Epithelial cell of prostate (primary cell): ENCODE data around the gene CREB1.
"Not testable (repeated sequence)": the region's sequence is repeated elsewhere in the genome, so short reads cannot be mapped to it uniquely, and the experiment has no call there.

Experiments
- DNase-seq: peaks from one replicate; pipeline ENCODE4 v3.0.0-alpha.2; 2011; ENCODE audit warnings: low read depth, low spot score
- H3K27ac ChIP-seq: fragments of 450-650 bp; 2 replicates; pipeline ENCODE4 v1.5.1; 2017; ENCODE audit warnings: mild to moderate bottlenecking

The CREB1 gene

DNA sequence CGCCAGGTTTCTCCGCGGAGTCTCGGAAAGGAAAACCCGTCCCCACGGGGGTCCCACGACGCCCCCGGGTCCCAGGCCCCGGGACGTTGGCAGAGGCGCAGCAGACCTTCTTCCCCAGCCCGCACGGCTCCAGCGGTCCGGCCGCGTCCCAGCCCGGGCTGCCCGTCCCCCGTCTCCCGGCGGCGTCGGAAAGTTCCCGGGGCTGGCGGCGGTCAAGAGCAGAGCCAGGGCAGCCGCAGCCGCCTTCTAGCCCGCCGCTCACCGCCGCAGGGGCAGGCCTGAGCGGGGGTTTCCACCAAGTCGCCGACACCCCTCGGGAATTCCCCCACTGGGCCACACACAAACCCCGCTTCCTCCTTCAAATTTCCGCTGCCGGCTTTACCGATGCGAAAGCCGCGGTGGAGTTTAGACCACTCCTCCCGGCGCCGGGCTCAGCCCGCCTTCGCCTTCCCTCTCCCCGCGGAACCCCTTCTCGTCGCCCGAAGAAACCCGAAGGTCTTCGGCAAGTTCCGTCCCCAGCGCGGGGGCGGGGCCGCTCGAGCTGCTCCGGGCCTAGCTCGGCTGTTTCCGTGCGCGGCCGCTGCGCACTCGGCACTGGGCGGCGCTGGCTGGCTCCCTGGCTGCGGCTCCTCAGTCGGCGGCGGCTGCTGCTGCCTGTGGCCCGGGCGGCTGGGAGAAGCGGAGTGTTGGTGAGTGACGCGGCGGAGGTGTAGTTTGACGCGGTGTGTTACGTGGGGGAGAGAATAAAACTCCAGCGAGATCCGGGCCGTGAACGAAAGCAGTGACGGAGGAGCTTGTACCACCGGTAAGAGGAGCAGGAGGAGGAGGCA lies at the start of gene CREB1:
TSS of gene CREB1 (plus strand) at position 633 of the 830 bp plus-strand sequence. CDS start 25,674 bp downstream, outside the sequence.
- peak within 1 kb of the TSS; percentile 93 for H3K27ac ChIP-seq
- peak; percentile 94 for DNase-seq

DNA sequence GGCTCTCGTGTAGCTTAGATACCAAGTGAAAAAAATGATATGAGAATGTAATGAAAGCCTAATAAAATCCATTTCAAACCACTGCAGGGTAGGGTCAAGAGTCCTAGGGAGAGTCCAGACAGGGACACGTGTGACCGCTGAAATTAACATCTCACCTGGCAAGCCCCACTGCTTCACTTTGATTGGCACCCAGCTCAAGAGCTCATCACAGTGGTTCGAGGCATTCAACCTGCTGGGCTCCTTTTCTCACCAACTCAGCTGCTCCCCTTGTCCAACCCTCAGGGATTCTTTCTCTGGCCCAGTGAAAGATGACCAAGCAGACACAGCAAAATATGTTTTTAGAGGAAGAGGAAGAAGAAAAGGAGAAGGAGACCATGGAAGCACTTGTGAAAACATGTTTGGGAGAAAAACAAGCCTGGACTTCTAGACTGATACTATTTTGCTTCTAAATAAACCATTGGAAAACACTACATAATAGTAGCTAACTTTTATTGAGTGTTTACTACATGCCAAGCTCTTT lies 49.2 kb upstream of the CREB1 start:
- no peak overlapping the region for H3K27ac ChIP-seq
- DNase-seq = no peak

DNA sequence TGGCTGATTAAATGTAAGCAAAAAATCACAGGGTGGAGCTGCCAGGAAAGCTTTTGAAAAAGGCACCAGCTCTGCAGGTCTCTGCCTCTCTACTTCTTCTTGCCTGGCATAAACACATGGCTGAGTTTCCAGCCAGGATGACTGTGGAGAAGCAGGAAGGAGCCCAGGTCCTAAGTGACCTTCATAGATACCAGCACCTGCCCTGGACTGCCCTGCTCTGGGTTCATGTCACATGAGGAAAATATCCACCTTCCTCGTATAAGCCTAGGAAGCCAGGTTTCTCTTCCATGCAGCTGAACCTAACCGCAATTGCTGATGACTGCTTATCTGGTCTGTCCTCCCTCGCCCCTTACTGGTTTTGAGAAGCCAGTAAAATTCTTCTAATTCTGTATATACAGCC lies 47.8 kb upstream of the CREB1 start:
- peak overlapping the region; percentile 18 for H3K27ac ChIP-seq
- DNase-seq = no peak

DNA sequence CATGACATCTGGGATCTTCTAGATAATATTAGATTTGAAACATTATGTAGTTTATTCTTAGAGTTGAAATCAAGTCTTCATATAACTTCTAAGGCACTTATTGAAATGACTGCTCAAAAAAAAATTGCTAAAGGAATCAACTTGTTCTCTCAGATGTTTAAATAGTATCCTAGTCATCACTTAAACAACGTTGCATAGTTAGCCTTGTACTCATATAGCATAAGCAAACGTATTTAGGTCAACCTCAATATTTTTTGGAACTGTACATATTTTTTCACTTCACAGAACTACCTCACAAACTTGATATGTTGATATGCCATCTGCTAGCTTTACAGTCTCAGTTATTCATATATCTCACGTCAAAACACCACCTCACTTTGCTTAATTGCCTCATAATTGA lies 47.1 kb upstream of the CREB1 start:
- H3K27ac ChIP-seq = peak overlapping the region; percentile 18
- DNase-seq = no peak

DNA sequence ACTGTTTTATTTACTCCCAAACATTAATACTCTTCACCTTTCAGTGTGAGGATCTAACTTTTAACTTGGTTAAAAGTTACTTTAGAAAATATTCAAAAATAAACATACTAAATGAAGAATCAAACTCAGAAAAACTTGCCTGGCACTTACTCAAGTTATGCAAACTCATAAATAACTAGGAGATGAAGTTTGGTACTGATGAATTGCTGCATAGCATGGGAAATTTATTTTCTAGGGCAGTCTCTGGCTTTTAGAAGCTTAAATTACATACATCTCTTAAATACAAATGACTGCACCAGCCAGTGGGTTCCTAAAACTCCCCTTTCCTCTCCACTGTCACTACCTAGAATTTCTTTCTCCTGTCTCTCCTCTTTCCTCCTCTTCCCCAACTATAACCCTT lies 46.7 kb upstream of the CREB1 start:
- no peak for DNase-seq
- H3K27ac ChIP-seq = peak overlapping the region; percentile 18

DNA sequence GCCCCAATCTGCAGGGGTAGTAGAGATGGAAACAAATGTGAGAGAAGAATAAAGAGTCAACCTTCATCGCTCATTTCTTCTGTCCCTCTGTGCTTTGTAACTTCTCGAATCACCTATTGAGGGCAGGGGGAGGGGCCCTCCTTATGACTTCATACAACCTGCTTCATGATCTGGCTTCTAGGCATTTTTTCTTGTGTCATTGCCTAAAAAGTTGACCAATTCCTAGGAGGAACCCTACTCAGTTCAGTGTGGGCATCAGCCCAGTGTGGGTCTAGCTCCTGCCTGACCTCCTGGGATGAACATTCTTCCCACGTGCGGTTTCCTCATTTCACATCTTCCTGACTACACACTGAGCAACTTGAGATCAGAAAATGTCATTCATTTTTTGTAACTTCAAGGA lies 46.3 kb upstream of the CREB1 start:
- peak overlapping the region; percentile 18 for H3K27ac ChIP-seq
- DNase-seq = no peak

DNA sequence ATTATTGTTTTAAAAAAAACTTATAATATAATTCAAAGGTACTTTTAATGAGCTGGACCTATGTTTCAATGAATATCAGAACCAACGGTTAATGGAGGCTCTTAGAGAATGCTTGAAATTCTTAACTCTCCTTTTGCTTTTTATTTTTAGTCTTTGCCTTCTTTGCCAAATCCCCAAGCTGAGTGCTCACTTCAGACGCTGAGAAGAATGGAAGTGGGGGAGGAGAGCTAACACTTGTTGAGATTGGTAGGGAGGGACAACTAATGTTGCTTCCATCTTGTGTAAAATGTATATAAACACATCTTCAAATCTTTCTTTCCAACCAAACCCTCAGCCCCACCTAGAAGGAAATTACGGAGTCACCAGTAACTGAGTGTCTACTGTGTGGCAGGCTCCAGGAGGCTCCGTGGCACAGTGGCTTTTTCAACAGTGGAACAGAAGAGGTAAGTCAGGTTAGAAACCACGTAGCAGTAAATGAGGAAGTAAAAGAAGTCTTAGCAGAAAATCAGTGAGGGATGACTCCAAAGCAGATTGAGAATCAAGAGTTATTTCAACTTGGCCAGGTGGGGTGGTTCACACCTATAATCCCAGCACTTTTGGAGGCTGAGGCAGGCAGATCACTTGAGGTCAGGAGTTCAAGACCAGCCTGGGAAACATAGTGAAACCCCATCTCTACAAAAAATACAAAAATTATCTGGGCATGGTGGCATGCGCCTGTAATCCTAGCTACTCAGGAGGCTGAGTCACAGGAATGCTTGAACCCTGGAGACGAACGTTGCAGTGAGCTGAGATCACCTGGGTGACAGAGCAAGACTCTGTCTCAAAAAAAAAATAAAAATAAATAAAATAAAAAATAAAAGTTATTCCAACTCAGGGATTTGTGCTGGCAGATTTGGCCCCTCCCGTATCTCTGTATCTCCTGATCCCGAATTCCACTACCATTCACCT lies 45.0 kb upstream of the CREB1 start:
- H3K27ac ChIP-seq = no peak overlapping the region
- DNase-seq = no peak

DNA sequence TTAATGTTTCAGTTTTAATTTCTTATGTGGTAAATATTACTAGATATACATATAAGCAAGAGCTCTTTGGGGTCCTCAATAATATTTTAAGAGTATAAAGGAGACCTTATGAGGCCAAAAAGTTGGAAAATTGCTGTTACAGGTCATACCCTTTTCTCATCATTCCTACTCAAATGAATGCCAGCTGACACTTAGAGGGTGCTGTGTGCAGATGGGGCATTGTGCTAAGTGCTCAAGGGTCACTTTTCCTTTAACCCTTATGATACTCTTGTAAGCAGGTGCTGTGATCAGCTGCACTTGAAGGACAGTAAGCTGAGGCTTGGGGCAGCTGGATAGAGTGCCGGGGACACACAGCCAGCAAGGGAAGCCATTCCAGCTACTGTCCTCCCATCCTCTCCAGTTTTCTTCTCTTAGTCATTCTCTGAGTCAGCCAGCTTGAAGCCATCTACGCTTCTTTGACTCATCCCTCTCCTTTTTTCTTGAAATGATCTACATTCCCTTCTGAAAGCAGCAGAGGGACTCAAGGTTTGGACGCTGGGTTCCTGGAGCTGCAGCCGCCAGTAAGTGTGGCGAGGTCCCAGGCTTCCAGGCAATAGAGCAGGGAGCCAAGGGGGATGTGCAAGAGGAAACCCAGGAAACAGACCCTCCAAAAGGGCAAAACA lies 42.0 kb upstream of the CREB1 start:
- no peak for DNase-seq
- no peak overlapping the region for H3K27ac ChIP-seq

DNA sequence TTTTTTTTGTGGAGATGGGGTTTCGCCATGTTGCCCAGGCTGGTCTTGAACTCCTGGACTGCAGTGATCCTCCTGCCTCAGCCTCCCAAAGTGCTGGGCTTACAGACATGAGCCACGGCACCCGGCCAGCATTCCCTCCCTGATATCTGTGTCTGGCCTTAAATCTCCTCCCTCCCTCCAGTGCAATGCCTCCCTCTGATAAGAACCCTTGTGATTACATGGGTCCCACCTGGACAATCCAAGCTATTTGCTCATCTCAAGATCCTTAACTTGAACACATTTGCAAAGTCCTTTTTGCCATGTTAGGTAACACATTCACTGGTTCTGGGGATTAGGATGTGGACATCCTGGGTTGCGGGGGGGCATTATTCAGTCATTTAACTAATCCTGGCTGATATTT lies 40.5 kb upstream of the CREB1 start:
- H3K27ac ChIP-seq = no peak overlapping the region
- DNase-seq = no peak

DNA sequence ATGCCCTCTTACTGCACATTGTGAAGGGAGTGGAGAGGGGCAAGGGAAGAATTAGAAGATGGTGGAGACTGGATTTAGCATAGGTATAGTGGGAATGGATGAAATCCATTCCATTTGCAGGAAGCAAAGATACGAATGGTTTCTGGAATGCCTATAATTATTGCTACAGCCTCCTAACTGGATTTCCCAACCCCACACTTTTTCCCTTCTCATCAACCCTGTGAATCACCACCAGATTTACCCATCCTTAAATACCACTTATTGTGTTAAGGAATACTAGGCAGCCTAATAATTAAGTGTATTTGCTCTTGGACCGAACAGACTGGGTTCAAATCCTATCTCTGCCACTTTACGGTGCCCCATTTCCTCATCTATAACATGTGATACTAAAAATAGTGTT lies 39.3 kb upstream of the CREB1 start:
- no peak overlapping the region for H3K27ac ChIP-seq
- no peak for DNase-seq

DNA sequence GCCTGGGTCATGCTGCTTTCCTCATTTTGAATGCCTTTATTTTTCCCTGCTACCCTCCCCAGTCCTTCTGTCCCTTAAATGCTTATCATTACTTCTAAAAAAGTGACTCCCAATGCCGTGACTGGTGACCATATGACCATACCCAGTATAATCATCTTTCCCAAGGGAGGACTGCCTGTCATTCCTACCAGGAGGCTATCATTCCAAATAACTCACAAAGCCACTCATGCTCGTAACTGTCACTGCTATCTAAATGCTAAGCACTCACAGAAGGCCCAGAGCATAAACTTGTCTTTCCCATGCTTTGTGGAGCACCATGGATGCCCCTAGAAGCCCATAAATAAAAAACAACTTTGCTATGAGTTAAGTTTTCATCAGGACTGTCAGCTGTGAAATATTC lies 38.7 kb upstream of the CREB1 start:
- no peak for DNase-seq
- H3K27ac ChIP-seq = no peak overlapping the region

DNA sequence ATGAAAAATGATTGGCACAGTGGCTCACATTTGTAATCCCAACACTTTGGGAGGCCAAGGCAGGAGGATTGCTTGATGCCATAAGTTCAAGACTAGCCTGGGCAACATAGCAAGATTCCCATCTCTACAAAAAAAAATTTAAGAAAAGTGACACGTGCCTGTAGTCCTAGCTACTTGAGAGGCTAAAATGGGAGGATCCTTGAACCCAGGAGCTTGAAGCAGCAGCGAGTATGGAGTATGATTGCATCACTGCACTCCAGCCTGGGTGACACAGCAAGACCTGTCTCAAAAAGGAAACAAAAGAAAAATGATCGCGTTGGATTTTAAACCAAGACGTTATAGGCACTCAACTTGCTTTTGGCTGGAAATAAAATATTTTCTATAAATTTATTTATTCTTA lies 37.8 kb upstream of the CREB1 start:
- no peak overlapping the region for H3K27ac ChIP-seq
- DNase-seq = no peak

DNA sequence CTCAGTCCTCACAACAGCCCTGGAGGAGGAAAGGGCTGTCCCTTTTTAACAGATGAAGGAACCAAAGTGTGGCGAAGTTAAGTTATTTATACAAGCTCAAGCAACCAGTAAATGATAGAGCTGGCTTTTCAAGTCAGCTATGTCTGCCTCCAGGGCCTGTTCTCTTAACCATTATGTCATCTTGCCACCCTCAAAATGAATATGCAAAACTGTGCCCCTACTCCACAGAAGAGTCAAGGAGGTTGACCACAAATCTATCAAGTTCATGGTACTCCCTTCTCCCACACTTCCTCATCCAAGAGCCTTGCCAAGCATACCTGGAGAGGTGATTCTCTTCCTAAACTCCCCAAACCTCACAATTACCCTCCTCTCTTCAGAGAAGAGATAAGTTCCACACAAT lies 37.3 kb upstream of the CREB1 start:
- DNase-seq = no peak
- no peak overlapping the region for H3K27ac ChIP-seq

DNA sequence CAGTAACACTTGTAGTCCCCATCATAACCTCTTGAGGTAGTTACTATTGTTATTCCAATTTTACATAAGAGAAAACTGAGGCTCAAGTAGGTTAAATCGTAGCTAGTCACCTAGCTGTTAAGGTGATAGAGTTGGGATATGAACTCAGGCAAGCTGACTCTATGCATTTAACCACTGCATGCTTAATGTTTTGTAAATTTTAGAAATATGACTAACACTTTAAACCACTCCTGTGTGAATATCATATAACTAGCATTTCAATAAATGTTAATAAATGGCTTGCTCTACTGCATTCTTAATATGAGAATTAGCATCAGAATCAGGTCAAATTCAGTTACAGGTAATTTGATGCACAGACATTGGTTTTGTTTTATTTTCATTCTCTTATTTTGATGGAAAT lies 35.6 kb upstream of the CREB1 start:
- no peak for DNase-seq
- H3K27ac ChIP-seq = no peak overlapping the region

DNA sequence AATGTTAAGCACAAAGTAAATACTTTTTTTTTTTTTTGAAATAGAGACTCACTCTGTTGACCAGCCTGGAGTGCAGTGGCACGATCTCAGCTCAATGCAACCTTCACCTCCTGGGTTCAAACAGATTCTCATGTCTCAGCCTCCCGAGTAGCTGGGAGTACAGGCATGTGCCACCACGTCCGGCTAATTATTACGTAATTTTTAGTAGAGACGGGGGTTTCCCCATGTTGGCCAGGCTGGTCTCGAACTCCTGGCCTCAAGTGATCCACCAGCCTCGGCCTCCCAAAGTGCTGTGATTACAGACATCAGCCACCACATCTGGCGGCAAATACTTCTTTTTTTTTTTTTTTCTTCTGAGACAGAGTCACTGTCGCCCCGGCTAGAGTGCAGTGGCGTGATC lies 32.8 kb upstream of the CREB1 start:
- not testable (repeated sequence) for DNase-seq, H3K27ac ChIP-seq

DNA sequence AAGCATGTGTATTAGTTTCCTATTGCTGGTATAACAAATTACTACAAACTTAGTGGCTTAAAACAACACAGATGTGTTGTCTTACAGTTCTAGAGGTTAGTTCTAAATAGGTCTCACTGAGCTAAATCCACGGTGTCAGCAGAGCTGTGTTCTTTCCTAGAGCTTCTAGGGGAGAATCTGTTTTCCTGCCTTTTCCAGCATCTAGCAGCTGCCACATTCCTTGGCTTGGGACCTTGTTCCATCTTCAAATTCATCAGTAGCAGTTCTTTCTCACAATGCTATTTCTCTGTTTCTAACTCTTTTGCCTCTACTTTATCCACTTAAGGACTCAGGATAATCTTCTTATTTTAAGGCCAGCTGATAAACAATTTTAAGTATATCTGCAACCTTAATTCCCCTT lies 32.2 kb upstream of the CREB1 start:
- no peak for DNase-seq
- no peak overlapping the region for H3K27ac ChIP-seq

DNA sequence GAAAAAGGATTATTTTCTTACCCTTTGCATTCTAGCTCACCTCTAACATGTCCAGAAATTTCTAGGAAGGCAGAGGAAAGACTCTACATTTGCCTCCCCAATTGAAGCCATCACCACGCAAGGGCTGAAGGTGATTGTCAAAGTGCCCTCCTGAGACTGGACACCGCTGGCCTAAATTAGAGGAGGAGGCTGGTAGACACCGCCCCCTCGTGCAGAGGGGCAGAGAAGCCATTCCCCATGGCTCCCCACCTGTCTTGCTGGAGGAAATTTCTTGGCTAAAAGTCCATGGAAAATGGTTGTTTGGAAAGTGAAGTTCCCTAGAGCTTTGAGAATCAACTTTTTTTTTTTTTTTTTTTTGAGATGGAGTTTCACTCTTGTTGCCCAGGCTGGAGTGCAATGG lies 31.3 kb upstream of the CREB1 start:
- H3K27ac ChIP-seq = no peak overlapping the region
- no peak for DNase-seq

DNA sequence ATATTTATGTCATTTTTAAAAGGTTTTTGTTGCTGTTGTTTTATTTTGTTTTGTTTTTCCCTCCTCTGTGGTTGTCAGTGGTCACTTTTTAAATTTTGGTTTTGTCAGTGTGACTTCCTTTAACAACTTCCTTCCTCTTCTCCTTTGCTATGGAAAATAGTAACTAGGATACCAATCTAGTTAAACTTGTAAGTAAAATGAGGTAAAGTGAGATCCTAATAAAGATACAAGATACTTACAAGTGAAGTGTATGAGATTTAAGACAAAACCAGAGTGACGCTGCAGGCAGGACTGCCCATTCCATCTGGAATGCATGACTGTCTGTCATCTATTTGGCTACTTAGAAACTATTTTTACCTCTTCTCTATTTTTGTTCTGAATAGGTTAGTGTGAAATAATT lies 30.6 kb upstream of the CREB1 start:
- no peak overlapping the region for H3K27ac ChIP-seq
- DNase-seq = no peak

DNA sequence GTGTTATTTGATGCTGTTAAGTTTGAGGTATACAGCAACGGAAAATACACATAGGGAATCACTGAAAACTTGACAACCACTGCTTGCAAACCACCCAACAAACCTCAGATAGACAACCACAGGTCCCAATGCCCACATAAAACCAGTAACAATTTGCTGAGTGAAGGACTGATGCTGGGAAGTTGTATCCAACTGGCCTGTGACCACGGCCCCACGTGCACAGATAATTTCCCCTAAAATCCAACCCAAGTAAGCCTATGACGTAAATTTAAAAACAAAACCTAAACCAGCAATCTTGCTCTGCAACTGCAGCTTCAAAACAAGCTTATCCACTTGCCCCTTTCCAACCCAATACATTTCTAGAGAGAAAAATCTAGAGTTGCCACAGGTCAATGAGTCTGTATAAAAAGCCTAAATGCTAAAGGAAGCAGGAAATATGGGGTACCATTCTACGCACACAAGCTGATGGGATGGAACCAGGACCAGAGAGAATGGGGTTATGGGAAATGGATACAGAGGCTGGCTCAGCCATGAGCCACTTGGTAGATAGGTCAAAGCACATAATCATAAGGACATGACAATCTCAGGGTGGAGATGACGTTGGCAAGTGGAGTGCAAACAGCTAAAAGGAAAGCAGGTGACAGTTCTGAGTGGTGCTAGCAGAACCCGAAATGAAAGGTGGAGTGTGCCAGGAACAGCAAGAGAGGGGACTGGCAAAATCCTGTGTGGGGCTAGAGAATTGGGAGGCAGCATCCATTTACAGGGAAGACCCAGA lies 27.8 kb upstream of the CREB1 start:
- no peak overlapping the region for H3K27ac ChIP-seq
- no peak for DNase-seq
